Left colon (tissue), 2 donors: Measurements from ENCODE around the gene ZSWIM8. TPM values are rescaled to one million over a fixed set of nuclear protein-coding genes. Genes with fewer than 3 reads are reported as not detected.
"Not testable (repeated sequence)": the region's sequence is repeated elsewhere in the genome, so short reads cannot be mapped to it uniquely, and the experiment has no call there.

Experiments
- ATAC-seq: fragments of 200-7000 bp; cut with Tn5 transposase; one replicate; pipeline ENCODE4 v1.9.1; 2020; ENCODE audit warnings: mild to moderate bottlenecking, moderate library complexity
- DNase-seq, 2 donors: peaks; one replicate each; pipeline ENCODE4 v3.0.0-alpha.2; 2020
- intact Hi-C, 2 donors: fragments of 100-400 bp; cut with DNase I in 1 of 2; cut with micrococcal nuclease in 1 of 2; formaldehyde crosslinking; loops; one replicate each; pipeline versions ENCODE4 v1.11.2 to v1.14.0; 2022; cut with DNase I, micrococcal nuclease
- total RNA-seq, 2 donors: library from RNA; stranded (reverse); fragmentation: NEBNext Ultra II Directional; extraction: Animal tissue kit (Norgen Biotek cat#: 25700); gene quantifications; one replicate each; pipeline ENCODE4 v1.2.1, GENCODE V29; 2021
- donor health status: DM: no; HTN: no; CAD: no.
- donor health status: DM: yes; HTN: yes; CAD: no.

Gene ZSWIM8
- total RNA-seq, 2 donors from 2014 or later, result 60.4 to 67.1 TPM

DNA sequence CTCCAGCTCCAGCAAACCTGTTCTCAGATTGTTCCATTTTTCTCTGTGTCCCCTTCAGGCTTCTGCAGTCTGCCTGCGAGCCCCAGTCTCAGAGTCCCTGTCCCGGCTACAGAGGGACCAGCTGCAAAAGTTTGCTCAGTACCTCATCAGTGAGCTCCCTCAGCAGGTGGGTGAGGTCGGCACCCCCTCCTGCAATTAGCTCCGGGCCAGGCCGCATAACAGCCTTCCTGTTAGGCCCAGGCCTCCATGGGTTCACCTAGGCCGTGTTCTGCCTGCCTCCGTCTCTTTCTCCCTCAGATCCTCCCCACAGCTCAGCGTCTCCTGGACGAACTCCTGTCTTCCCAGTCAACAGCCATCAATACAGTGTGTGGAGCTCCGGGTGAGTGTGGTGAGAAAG, 4.3 kb downstream of the ZSWIM8 start:
- ATAC-seq, result no peak
- intact Hi-C loops, result no loop called here
- DNase-seq, result no peak

DNA sequence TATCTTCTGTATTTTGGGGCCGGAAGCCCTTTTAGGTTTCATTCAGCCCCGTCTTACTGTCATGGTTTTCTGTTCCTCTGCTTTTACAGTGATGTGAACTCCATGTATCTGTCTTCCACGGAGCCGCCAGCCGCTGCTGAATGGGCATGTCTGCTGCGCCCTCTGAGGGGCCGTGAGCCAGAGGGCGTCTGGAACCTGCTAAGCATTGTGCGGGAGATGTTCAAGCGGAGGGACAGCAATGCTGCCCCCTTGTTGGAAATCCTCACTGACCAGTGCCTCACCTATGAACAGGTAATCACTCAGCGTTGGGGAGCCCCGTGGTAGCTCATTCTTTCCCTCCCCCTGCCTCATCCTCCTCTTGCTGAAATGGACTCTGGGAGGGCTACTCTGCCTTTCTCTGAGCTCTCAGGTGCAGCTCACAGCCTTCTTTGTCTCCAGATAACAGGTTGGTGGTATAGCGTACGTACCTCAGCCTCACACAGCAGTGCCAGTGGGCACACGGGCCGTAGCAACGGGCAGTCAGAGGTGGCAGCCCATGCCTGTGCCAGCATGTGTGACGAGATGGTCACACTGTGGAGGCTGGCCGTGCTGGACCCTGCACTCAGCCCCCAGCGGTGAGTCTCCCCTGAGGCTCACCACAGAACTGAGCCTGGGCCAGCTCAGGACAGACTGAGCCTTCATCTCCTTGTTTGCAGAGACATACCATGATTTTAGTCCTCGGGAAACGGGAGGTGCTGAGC, 5.7 kb downstream of the ZSWIM8 start:
- intact Hi-C loops, result no loop called here
- ATAC-seq (no peak), DNase-seq (no peak)

DNA sequence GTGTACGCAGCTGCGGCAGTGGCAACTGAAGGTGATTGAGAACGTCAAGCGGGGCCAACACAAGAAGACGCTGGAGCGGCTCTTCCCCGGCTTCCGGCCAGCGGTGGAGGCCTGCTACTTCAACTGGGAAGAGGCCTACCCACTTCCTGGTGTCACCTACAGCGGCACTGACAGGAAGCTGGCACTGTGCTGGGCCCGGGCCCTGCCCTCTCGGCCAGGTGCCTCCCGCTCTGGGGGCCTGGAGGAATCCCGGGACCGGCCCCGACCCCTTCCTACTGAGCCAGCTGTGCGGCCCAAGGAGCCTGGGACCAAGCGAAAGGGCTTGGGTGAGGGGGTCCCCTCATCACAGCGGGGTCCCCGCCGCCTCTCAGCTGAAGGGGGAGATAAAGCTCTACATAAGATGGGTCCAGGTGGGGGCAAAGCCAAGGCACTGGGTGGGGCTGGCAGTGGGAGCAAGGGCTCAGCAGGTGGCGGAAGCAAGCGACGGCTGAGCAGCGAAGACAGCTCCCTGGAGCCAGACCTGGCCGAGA, 6.5 kb downstream of the ZSWIM8 start:
- no peak for DNase-seq
- intact Hi-C loops, result no loop called here
- ATAC-seq, result no peak

- ATAC-seq (no peak), DNase-seq (no peak)
- intact Hi-C loops, result no loop called here
These were observed 8.1 kb downstream of the ZSWIM8 start for GRCh38 chr10:73793456-73793855.

DNA sequence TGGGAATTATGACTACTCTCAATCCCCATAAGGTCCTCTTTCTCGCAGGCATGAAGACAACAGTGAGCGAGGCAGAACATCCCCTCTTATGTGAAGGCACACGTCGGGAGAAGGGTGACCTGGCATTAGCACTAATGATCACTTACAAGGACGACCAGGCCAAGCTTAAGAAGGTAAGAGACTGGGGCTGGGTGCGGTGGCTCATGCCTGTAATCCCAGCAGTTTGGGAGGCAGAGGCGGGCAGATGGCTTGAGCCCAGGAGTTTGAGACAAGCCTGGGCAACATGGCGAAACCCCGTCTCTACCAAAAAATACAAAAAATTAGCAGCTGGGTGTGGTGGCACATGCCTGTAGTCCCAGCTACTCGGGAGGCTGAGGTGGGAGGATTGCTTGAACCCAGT, 10.1 kb downstream of the ZSWIM8 start:
- ATAC-seq, DNase-seq, intact Hi-C loops: not testable (repeated sequence)

DNA sequence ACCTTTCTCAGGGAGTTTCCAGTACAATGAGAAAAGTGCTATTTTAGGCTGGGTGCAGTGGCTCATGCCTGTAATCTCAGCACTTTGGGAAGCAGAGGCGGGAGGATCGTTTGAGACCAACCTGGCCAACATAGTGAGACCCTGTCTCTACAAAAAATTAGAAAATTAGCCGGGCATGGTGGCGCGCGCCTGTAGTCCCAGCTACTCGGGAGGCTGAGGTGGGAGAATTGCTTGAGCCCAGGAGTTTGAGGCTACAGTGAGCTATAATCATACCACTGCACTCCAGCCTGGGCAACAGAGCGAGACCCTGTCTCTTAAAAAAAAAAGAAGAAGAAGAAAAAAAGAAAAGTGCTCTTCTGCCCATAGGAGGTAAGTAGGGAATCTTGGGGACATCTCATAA, 10.6 kb downstream of the ZSWIM8 start:
- ATAC-seq, DNase-seq, intact Hi-C loops: not testable (repeated sequence)

DNA sequence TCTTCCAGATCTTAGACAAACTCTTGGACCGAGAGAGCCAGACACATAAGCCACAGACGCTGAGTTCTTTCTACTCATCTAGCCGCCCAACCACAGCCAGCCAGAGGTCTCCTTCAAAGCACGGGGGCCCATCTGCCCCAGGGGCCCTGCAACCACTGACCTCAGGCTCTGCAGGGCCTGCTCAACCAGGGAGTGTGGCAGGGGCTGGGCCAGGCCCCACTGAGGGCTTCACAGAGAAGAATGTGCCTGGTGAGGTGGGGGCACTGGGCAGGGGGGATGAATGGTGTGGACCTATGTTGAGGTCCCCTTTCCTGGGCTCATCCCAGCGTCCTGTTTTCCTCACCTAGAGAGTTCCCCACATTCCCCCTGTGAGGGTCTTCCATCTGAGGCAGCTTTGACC, 11.4 kb downstream of the ZSWIM8 start:
- ATAC-seq (no peak), DNase-seq (no peak)
- intact Hi-C loops, result no loop called here

DNA sequence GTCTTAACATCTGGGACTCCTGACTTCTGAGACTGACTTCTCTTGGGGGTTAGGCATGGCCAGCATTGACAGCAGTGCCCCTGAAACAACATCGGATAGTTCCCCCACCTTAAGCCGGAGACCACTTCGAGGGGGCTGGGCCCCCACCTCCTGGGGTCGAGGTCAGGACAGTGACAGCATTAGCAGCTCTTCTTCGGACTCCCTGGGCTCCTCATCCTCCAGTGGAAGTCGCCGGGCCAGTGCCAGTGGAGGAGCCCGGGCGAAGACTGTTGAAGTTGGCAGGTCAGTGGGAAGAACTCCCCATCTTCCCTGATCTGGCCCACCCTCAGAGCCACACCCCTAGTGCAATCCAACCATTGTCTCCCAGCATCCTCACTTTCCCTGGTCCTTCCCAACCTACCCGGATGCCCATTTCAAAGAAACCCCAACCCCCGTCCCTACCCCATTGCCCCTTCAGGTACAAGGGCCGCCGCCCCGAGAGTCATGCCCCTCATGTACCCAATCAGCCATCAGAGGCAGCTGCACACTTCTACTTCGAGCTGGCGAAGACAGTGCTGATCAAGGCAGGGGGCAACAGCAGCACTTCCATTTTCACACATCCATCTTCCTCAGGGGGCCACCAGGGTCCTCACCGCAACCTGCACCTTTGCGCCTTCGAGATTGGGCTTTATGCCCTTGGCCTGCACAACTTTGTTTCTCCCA, 12.1 kb downstream of the ZSWIM8 start:
- ATAC-seq, result no peak
- no peak for DNase-seq
- intact Hi-C loops, result no loop called here

DNA sequence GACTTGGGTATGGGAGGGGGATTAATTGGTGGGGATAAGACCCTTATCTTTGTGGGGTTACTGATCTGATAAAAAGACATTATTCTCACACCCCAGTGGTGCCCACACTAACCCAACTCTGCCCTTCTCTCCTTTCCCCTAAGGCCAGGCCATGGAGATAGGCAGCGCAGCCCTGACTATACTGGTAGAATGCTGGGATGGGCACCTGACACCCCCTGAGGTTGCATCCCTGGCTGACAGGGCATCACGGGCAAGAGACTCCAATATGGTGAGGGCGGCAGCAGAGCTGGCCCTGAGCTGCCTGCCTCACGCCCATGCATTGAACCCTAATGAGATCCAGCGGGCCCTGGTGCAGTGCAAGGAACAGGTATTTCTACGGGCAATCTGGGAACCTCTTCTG, 12.7 kb downstream of the ZSWIM8 start:
- no peak for ATAC-seq
- intact Hi-C loops, result no loop called here

DNA sequence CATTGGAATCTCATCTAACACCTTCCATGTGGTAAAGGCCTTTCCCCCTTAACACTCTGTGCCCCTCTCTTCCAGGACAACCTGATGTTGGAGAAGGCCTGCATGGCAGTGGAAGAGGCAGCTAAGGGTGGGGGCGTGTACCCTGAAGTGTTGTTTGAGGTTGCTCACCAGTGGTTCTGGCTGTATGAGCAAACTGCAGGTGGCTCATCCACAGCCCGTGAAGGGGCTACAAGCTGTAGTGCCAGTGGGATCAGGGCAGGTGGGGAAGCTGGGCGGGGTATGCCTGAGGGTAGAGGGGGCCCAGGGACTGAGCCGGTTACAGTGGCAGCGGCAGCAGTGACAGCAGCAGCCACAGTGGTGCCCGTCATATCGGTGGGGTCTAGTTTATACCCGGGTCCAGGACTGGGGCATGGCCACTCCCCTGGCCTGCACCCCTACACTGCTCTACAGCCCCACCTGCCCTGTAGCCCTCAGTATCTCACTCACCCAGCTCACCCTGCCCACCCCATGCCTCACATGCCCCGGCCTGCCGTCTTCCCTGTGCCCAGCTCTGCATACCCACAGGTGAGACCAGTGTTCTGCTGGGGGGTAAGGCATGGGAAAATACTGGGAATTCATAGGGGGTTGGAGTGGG, 13.6 kb downstream of the ZSWIM8 start:
- intact Hi-C loops, result no loop called here
- ATAC-seq, result peak; percentile 7
- DNase-seq, result no peak

More for the DNA sequence above, 12.7 kb downstream of the ZSWIM8 start:
- DNase-seq, result no peak

DNA sequence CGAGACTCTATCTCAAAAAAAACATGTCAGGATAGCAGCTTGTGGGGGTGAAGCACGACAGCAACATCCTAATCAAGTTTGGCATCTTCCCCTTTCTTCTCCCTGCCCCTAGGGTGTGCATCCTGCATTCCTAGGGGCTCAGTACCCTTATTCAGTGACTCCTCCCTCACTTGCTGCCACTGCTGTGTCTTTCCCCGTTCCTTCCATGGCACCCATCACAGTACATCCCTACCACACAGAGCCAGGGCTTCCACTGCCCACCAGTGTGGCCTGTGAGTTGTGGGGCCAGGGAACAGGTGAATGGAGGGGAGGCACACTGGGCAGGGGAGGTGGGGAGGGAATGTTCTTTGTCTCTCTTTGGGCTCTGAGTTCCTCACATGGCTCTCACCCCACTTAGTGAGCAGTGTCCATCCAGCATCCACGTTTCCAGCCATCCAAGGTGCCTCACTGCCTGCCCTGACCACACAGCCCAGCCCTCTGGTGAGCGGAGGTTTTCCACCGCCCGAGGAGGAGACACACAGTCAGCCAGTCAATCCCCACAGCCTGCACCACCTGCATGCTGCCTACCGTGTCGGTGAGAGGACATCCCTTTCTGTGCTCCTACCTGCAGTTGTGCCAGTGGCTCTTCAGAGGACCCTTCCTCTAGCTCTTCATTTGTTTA, 14.6 kb downstream of the ZSWIM8 start:
- ATAC-seq (peak; percentile 10), DNase-seq (no peak)
- intact Hi-C loops, result no loop called here

DNA sequence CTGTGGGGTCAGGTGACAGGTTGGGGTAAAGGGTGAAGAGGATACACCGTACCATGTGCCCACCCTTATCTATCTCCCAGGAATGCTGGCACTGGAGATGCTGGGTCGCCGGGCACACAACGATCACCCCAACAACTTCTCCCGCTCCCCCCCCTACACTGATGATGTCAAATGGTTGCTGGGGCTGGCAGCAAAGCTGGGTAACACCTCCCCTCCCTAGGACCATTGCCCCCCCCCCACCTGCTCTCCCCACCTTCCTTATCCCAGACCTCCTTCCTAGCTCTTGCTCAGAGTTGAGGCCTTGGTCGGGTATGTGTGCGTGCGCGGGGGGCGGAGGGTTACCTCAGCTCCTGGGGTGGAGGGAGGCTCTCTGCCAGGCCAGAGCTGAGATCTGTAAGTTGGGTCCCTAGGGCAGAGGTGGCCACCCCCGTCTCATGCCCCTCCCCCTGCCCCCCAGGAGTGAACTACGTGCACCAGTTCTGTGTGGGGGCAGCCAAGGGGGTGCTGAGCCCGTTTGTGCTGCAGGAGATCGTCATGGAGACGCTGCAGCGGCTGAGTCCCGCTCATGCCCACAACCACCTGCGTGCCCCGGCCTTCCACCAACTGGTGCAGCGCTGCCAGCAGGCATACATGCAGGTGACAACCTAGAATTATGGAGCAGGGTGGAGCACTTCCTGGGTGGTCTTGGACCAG, 15.3 kb downstream of the ZSWIM8 start:
- ATAC-seq (peak; percentile 5), DNase-seq (no peak)
- intact Hi-C loops, result no loop called here

DNA sequence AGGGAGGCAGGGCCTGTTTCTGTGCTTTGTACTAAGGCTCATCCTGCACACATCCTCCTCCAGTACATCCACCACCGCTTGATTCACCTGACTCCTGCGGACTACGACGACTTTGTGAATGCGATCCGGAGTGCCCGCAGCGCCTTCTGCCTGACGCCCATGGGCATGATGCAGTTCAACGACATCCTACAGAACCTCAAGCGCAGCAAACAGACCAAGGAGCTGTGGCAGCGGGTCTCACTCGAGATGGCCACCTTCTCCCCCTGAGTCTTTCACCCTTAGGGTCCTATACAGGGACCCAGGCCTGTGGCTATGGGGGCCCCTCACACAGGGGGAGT, 15.8 kb downstream of the ZSWIM8 start:
- DNase-seq, result no peak
- no peak for ATAC-seq
- intact Hi-C loops, result no loop called here

GRCh38 chr10:73802276-73802991, 17.0 kb downstream of the ZSWIM8 start:
- no peak for ATAC-seq
- intact Hi-C loops, result no loop called here

GRCh38 chr10:73803680-73804286, 18.4 kb downstream of the ZSWIM8 start:
- intact Hi-C loops, result no loop called here
- DNase-seq (no peak), ATAC-seq (no peak)

More at GRCh38 chr10:73802276-73802991, 17.0 kb downstream of the ZSWIM8 start:
- DNase-seq, result no peak

DNA sequence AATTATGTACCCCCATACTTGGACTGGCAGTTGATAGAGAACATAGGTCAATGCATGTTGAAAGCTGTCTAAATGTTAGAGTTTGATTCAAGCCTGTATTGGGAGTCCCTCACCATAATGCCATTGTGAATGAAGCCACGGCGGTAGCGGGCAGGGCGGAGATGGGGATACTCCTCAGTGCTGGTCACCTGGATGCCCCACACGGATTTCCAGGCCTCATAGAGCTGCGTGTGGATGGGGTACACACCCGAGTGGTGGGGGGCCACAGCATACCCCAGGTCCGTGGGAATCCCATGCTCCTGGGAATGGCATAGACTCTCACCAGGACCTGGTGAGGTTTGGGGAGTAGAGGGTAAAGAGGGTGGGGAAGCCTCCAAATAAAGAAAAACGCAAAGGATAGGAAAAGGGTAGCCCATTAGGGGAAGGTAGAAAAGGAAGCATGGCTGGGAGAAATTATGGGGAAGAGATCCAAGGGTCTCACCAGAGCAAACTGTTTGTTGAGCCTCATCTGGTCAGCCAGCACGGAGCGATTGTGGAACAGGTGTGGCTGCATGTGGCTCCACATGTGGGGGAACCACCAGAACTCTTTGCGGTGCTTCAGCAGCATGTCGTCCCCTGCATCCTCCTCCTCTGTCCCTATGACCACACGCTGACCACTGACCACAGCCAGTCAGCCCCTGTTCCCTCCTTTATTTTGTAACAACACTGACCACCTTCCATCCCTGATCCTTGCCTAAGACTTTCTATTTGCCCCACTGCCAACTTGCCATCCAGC, 21.0 kb downstream of the ZSWIM8 start:
- no peak for ATAC-seq
- intact Hi-C loops, result no loop called here
- no peak for DNase-seq

DNA sequence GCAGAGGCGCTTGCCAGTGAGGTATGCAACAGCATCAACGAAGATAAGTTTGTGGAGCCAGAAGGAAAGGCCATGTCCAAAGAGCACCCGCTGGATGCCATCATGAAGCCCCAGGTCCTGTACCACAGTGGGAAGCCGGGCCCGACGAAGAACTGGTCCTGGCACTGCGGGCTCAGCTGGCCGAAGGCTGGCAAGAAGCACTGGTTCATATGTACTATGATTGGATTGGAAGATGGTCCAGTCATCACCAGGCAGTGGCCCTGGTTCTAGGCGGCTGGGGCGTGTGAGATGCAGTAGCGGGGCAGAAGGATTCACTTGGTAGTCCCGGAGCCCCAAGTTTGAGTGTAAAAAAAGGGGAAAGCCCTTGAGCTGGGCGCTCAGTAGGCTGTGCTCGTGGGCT, 22.1 kb downstream of the ZSWIM8 start:
- DNase-seq (no peak), ATAC-seq (no peak)
- intact Hi-C loops, result no loop called here
